HS-5 (cell line): Measurements from ENCODE around the gene AP3S1.
"Not testable (repeated sequence)": the region's sequence is repeated elsewhere in the genome, so short reads cannot be mapped to it uniquely, and the experiment has no call there.

Experiments
- DNase-seq: peaks from one replicate; pipeline ENCODE4 v3.0.0-alpha.2; 2012; ENCODE audit warnings: low read depth

AP3S1 gene

GRCh38 chr5:115841382-115842088 is at the start of gene AP3S1, which contains the start of gene ATG12:
Gene AP3S1 (plus strand): TSS chr5:115841935. CDS start chr5:115842038, 103 bp downstream.
Gene ATG12 (minus strand): TSS chr5:115841565. CDS start chr5:115841552, 13 bp downstream.
- peak; percentile 92 for DNase-seq

- no peak for DNase-seq
These were observed 46.0 kb upstream of the AP3S1 start for GRCh38 chr5:115795700-115796099.

GRCh38 chr5:115796656-115797055 is 45.1 kb upstream of the AP3S1 start:
- DNase-seq = no peak

GRCh38 chr5:115798252-115798651 is 43.5 kb upstream of the AP3S1 start:
- no peak for DNase-seq

GRCh38 chr5:115800108-115800507 is 41.6 kb upstream of the AP3S1 start:
- no peak for DNase-seq

- no peak for DNase-seq
These were observed 40.6 kb upstream of the AP3S1 start for GRCh38 chr5:115801152-115801551.

GRCh38 chr5:115801984-115802383 is 39.8 kb upstream of the AP3S1 start:
- no peak for DNase-seq

GRCh38 chr5:115806986-115807653 is 34.6 kb upstream of the AP3S1 start:
- no peak for DNase-seq

GRCh38 chr5:115807654-115808052 is 34.1 kb upstream of the AP3S1 start:
- no peak for DNase-seq

- DNase-seq = not testable (repeated sequence)
These were observed 33.7 kb upstream of the AP3S1 start for GRCh38 chr5:115808066-115808465.

GRCh38 chr5:115809946-115810345 is 31.8 kb upstream of the AP3S1 start:
- no peak for DNase-seq

GRCh38 chr5:115810761-115811160 is 31.0 kb upstream of the AP3S1 start:
- peak; percentile 61 for DNase-seq

- DNase-seq = no peak
These were observed 30.3 kb upstream of the AP3S1 start for GRCh38 chr5:115811406-115811805.

- DNase-seq = no peak
These were observed 29.4 kb upstream of the AP3S1 start for GRCh38 chr5:115812372-115812771.

- no peak for DNase-seq
These were observed 28.0 kb upstream of the AP3S1 start for GRCh38 chr5:115813719-115814118.

- no peak for DNase-seq
These were observed 26.6 kb upstream of the AP3S1 start for GRCh38 chr5:115815006-115815692.

GRCh38 chr5:115815693-115816225 is 26.0 kb upstream of the AP3S1 start:
- DNase-seq = no peak

- no peak for DNase-seq
These were observed 25.3 kb upstream of the AP3S1 start, which contains the start of gene CDO1 for GRCh38 chr5:115816226-115817081. Gene CDO1 (minus strand): TSS chr5:115816659. CDS start chr5:115816397, 262 bp downstream.

GRCh38 chr5:115817386-115817785 is 24.3 kb upstream of the AP3S1 start:
- no peak for DNase-seq

- no peak for DNase-seq
These were observed 22.9 kb upstream of the AP3S1 start for GRCh38 chr5:115818821-115819220.

GRCh38 chr5:115820846-115821245 is 20.9 kb upstream of the AP3S1 start:
- no peak for DNase-seq

GRCh38 chr5:115824983-115825382 is 16.8 kb upstream of the AP3S1 start:
- not testable (repeated sequence) for DNase-seq
